ENCODE results near the gene SNRPB. TPM values are rescaled to one million over a fixed set of nuclear protein-coding genes. Genes with fewer than 3 reads are reported as not detected.

Gene SNRPB
- total and polyA plus RNA-seq, 2 of the 13 experiments (the other 11 are each of a cell fraction or from before 2014, with no cell fraction given), result 473 to 844 TPM

DNA sequence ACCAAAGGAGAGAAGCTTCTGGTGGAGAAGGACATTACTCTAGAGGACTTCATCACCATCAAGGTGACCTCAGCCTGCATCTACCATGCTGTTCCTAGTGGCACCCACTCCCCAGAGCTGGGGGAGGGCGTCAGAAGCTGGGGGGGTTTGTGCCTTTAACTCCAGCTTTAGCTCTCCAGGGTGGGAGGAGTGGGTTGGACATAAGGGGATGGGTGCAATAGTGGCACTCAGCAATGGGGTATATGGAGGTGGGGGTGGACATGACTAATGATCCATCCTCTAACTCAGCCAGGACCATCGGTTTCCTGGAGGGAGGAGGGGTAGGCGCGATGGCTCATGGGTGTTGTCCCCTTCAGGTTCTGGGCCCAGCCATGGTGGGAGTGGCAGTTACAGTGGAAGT, 40.1 kb downstream of the SNRPB start:
- intact Hi-C loops (cut with micrococcal nuclease; ENCODE audit: unreplicated experiment), result no loop called here
- TF ChIP-seq MYPOP (CRISPR knock-in tag; IDR thresholded peaks at IDR 0.05), result no peak
- POLR2A ChIA-PET, result no interaction called here

GRCh38 chr20:2429051-2429450, 41.5 kb downstream of the SNRPB start:
- WGBS (ENCODE audit: low lambda C conversion rate), result 25% methylated on average over 6 of the region's 6 CpGs
- BruUV-seq (replicated peaks), result no TSS peak
- in situ Hi-C loops (cut with HindIII; ENCODE audit: extremely low pct_ligation_motif_present, low pct_unique_long_range_greater_than_20kb), result no loop called here
- Histone ChIP-seq H3K27ac (ENCODE audit: extremely low read length, insufficient read depth, low read length) (no peak overlapping the region), H3K79me2 (ENCODE audit: insufficient read depth, low read length) (no peaks in the 10 kb centered on the region), H3K4me2 (ENCODE audit: low read depth, low read length) (no peak overlapping the region), H3K9me3 (ENCODE audit: low read length) (no peaks in the 10 kb centered on the region), H3K36me3 (replicated peaks in 1 of 2; ENCODE audit: control insufficient read depth in 1 of 2, insufficient read depth in 2 of 2, low read length in 2 of 2) (no peaks in the 10 kb centered on the region), H3K4me3 (replicated peaks in 1 of 3; ENCODE audit: insufficient read depth in 1 of 3, low read depth in 2 of 3, low read length in 3 of 3) (no peak overlapping the region), H3K4me1 (ENCODE audit: insufficient read depth, low read length) (no peaks in the 10 kb centered on the region), H4K20me1 (ENCODE audit: insufficient read depth, low read length) (no peaks in the 10 kb centered on the region), H3K9ac (ENCODE audit: insufficient read depth, low read depth, low read length) (no peak overlapping the region), H3K27me3 (ENCODE audit: control insufficient read depth in 1 of 2, insufficient read depth in 2 of 2, low read length in 2 of 2) (no peaks in the 10 kb centered on the region), H2AFZ (ENCODE audit: low read length) (no peak overlapping the region)
- ChIA-PET CTCF (ENCODE audit: low intra/inter-chr PET ratio, low total read pairs) (no interaction called here), POLR2A (no interaction called here)
- FAIRE-seq, result no peak
- intact Hi-C loops (cut with micrococcal nuclease; ENCODE audit: unreplicated experiment), result no loop called here
- DNase-seq (ENCODE audit: low spot score), result no peak
- ATAC-seq, result no peak
- TF ChIP-seq ZNF878 (CRISPR knock-in tag; IDR thresholded peaks at IDR 0.05) (no peak), ZXDC (CRISPR knock-in tag; IDR thresholded peaks at IDR 0.05) (no peak), ZNF350 (CRISPR knock-in tag; IDR thresholded peaks at IDR 0.05; ENCODE audit: borderline replicate concordance, low read depth) (no peak), SALL1 (CRISPR knock-in tag; IDR thresholded peaks at IDR 0.05) (no peak), RBAK (CRISPR knock-in tag; IDR thresholded peaks at IDR 0.05) (no peak), ZNF441 (CRISPR knock-in tag; IDR thresholded peaks at IDR 0.05; ENCODE audit: borderline replicate concordance) (no peak), PAXIP1 (CRISPR knock-in tag; conservative IDR thresholded peaks at IDR 0.05) (no peak), TERF1 (CRISPR knock-in tag; IDR thresholded peaks at IDR 0.05) (no peak)

More for the DNA sequence above, 40.1 kb downstream of the SNRPB start:
- Histone ChIP-seq H3K36me3 (replicated peaks in 1 of 2; ENCODE audit: control insufficient read depth in 1 of 2, insufficient read depth in 2 of 2, low read length in 2 of 2) (no peaks in the 10 kb centered on the region), H3K79me2 (ENCODE audit: insufficient read depth, low read length) (no peaks in the 10 kb centered on the region), H3K9ac (ENCODE audit: insufficient read depth, low read depth, low read length) (no peak overlapping the region), H3K27ac (ENCODE audit: extremely low read length, insufficient read depth, low read length) (no peak overlapping the region), H3K9me3 (ENCODE audit: low read length) (no peaks in the 10 kb centered on the region), H4K20me1 (ENCODE audit: insufficient read depth, low read length) (no peaks in the 10 kb centered on the region), H3K4me3 (replicated peaks in 1 of 3; ENCODE audit: insufficient read depth in 1 of 3, low read depth in 2 of 3, low read length in 3 of 3) (no peak overlapping the region), H3K4me1 (ENCODE audit: insufficient read depth, low read length) (peaks cover 2% of the 10 kb centered on the region; the same call in 1 of the 2 replicates), H2AFZ (ENCODE audit: low read length) (no peak overlapping the region), H3K27me3 (ENCODE audit: control insufficient read depth in 1 of 2, insufficient read depth in 2 of 2, low read length in 2 of 2) (no peaks in the 10 kb centered on the region), H3K4me2 (ENCODE audit: low read depth, low read length) (no peak overlapping the region)
- no TSS peak for BruUV-seq (replicated peaks)
- ATAC-seq (no peak), FAIRE-seq (no peak), DNase-seq (ENCODE audit: low spot score) (no peak)
- WGBS (ENCODE audit: low lambda C conversion rate), result 59% methylated on average over 4 of the region's 4 CpGs
- CTCF ChIA-PET (ENCODE audit: low intra/inter-chr PET ratio, low total read pairs), result no interaction called here
- in situ Hi-C loops (cut with HindIII; ENCODE audit: extremely low pct_ligation_motif_present, low pct_unique_long_range_greater_than_20kb), result no loop called here
